Lower lobe of right lung (tissue), 2 donors: ENCODE measurements around the gene SLC39A7. TPM values are rescaled to one million over a fixed set of nuclear protein-coding genes. Genes with fewer than 3 reads are reported as not detected.
A peak's percentile ranks its signal among the peaks of the same experiment; 100 is the strongest.

ENCODE experiments used
- ATAC-seq, 2 donors: fragments of 200-7000 bp; cut with Tn5 transposase; one replicate each; pipeline ENCODE4 v1.9.1; 2020 to 2022; ENCODE audit warnings: mild to moderate bottlenecking in 2 of 2, moderate library complexity in 2 of 2
- DNase-seq: peaks from one replicate; pipeline ENCODE4 v3.0.0-alpha.2; 2020
- H3K27ac ChIP-seq: fragments of 200-600 bp; one replicate; pipeline ENCODE4 v1.8.0; 2022
- H3K27me3 ChIP-seq: fragments of 200-600 bp; one replicate; pipeline ENCODE4 v1.8.0; 2022; ENCODE audit warnings: low read depth
- H3K36me3 ChIP-seq: fragments of 200-600 bp; one replicate; pipeline ENCODE4 v1.8.0; 2022; ENCODE audit warnings: mild to moderate bottlenecking
- H3K4me1 ChIP-seq: fragments of 200-600 bp; one replicate; pipeline ENCODE4 v1.8.0; 2022
- H3K4me3 ChIP-seq: fragments of 200-600 bp; one replicate; pipeline ENCODE4 v1.8.0; 2022; ENCODE audit warnings: mild to moderate bottlenecking
- H3K9me3 ChIP-seq: fragments of 200-600 bp; one replicate; pipeline ENCODE4 v1.8.0; 2022
- intact Hi-C: fragments of 100-400 bp; cut with DNase I; formaldehyde crosslinking; loops from one replicate; pipeline ENCODE4 v1.11.0; 2022
- total RNA-seq: library from RNA; stranded (reverse); fragmentation: NEBNext Ultra II Directional; extraction: Animal tissue kit (Norgen Biotek cat#: 25700); gene quantifications from one replicate; pipeline ENCODE4 v1.2.1, GENCODE V29; 2021
- TF ChIP-seq, protein P1 (sequence below): fragments of 200-600 bp; IDR thresholded peaks from one replicate; pipeline ENCODE4 v1.8.0; 2022; ENCODE audit warnings: antibody characterized with exemption, mild to moderate bottlenecking
- donor health status: DM: no; HTN: yes; CAD: no; lungs with severe emphysema.

The SLC39A7 gene
- total RNA-seq, 1 donor from 2014 or later = 76.0 TPM

DNA sequence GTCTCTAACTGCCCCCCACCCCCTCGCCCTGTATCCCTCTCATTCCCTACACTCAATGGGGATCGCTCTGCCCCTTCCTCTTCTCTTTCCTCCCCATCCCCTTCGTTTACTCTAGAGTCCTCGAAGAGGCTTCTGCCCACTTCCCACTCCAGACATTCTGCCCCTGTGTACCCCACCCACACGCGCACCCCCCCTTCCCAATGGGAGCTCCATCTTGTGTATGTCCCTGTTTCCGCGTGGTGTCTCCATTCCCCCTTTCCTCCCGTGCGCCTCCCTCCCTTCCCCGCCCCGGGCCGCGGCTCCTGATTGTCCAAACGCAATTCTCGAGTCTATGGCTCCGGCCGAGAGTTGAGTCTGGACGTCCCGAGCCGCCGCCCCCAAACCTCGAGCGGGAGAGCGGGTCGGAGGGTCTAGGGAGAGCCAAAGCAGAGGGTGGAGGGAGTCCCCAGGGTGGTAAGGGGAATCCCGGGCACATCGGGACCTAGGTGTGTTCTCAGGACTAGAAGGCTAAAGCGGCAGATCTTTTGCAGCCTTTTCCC is 7.0 kb downstream of the SLC39A7 start:
- Histone ChIP-seq H3K36me3 (peaks cover 29% of the 10 kb centered on the region), H3K4me3 (peak overlapping the region; percentile 83), H3K27ac (peak overlapping the region; percentile 95), H3K27me3 (no peaks in the 10 kb centered on the region), H3K9me3 (no peaks in the 10 kb centered on the region), H3K4me1 (peaks cover 40% of the 10 kb centered on the region)
- TF ChIP-seq, protein P1, sequence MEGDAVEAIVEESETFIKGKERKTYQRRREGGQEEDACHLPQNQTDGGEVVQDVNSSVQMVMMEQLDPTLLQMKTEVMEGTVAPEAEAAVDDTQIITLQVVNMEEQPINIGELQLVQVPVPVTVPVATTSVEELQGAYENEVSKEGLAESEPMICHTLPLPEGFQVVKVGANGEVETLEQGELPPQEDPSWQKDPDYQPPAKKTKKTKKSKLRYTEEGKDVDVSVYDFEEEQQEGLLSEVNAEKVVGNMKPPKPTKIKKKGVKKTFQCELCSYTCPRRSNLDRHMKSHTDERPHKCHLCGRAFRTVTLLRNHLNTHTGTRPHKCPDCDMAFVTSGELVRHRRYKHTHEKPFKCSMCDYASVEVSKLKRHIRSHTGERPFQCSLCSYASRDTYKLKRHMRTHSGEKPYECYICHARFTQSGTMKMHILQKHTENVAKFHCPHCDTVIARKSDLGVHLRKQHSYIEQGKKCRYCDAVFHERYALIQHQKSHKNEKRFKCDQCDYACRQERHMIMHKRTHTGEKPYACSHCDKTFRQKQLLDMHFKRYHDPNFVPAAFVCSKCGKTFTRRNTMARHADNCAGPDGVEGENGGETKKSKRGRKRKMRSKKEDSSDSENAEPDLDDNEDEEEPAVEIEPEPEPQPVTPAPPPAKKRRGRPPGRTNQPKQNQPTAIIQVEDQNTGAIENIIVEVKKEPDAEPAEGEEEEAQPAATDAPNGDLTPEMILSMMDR = no peak
- peak; percentile 65 for DNase-seq
- intact Hi-C loops = no loop called here
- peak; percentile 4 to 49 for ATAC-seq

DNA sequence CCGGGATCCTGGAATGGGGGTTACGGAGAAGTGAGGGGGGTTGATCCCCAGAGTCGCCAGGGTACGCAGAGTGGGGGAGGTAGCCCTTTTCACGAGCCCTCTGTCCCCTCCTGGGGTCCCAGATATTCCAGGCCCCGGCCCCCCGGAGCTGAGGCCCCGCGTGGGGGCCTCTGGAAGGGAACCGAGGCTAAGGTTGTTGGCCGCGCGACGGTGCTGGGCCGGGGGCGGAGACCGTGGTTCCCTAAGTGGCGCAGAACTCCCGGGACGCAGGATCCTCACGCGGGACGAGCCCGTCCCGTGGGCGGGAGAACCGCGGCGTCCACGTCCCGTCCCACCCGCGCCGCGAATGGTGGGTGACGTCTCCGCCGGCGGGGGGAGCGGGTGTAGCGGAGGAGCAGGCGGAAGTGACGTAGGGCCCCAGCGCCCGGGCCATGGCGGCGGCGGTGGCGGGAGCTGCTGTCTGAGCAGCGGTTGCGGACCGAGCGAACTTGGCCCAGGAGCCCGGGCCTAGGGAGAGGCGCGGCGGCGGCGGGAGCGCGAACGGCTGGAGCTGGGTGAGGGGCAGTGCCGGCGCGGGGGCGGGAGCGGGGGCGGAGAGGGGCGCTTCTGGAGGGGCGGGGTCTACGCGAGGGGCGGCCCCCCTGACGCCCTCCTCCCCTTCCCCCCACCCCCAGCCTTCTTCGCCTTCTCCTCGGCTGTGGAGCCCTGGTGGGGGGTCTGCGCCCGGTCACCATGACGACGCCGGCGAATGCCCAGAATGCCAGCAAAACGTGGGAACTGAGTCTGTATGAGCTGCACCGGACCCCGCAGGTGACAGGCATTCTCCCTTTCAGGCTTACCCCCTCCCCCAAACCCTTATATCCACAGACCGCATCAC is 7.7 kb downstream of the SLC39A7 start, which contains the start of gene RING1:
TSS of gene RING1 (plus strand) at position 410 of the 877 bp plus-strand sequence. CDS start at position 733, 323 bp downstream.
- intact Hi-C loops = no loop called here
- peak; percentile 89 to 90 for ATAC-seq

DNA sequence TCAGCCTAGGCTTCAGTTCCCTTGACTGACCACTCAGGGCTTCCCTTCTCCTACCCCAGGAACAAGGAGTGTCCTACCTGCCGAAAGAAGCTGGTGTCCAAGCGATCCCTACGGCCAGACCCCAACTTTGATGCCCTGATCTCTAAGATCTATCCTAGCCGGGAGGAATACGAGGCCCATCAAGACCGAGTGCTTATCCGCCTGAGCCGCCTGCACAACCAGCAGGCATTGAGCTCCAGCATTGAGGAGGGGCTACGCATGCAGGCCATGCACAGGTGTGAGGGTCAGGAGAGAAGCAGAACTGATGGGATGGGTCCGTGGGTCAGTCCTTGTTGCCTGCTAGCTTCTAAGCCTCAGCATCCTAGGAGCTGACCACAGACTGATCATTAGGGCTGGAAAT is 9.2 kb downstream of the SLC39A7 start:
- intact Hi-C loops = no loop called here
- ATAC-seq (no peak), DNase-seq (no peak)
- Histone ChIP-seq H3K4me3 (no peak overlapping the region), H3K9me3 (no peaks in the 10 kb centered on the region), H3K4me1 (peaks cover 35% of the 10 kb centered on the region), H3K27me3 (peaks cover 6% of the 10 kb centered on the region), H3K36me3 (peaks cover 17% of the 10 kb centered on the region), H3K27ac (no peak overlapping the region)
- TF ChIP-seq, protein P1 = no peak

More for the DNA sequence above, 7.7 kb downstream of the SLC39A7 start, which contains the start of gene RING1:
- TF ChIP-seq, protein P1 = no peak
- Histone ChIP-seq H3K4me3 (peak within 1 kb of the TSS; percentile 83), H3K36me3 (peaks cover 22% of the 10 kb centered on the region), H3K27ac (peak within 1 kb of the TSS; percentile 95), H3K9me3 (no peaks in the 10 kb centered on the region), H3K4me1 (peaks cover 41% of the 10 kb centered on the region), H3K27me3 (peaks cover 4% of the 10 kb centered on the region)
- peak; percentile 94 for DNase-seq

DNA sequence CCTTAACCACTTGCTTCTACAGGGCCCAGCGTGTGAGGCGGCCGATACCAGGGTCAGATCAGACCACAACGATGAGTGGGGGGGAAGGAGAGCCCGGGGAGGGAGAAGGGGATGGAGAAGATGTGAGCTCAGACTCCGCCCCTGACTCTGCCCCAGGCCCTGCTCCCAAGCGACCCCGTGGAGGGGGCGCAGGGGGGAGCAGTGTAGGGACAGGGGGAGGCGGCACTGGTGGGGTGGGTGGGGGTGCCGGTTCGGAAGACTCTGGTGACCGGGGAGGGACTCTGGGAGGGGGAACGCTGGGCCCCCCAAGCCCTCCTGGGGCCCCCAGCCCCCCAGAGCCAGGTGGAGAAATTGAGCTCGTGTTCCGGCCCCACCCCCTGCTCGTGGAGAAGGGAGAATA is 10.5 kb downstream of the SLC39A7 start:
- H3K9me3 ChIP-seq = no peaks in the 10 kb centered on the region
- no peak overlapping the region for H3K27ac ChIP-seq
- peaks cover 17% of the 10 kb centered on the region for H3K36me3 ChIP-seq
- H3K4me1 ChIP-seq = peaks cover 27% of the 10 kb centered on the region
- H3K4me3 ChIP-seq = no peak overlapping the region
- DNase-seq (no peak), ATAC-seq (no peak)
- TF ChIP-seq, protein P1 = no peak
- intact Hi-C loops = no loop called here
- H3K27me3 ChIP-seq = peaks cover 6% of the 10 kb centered on the region

DNA sequence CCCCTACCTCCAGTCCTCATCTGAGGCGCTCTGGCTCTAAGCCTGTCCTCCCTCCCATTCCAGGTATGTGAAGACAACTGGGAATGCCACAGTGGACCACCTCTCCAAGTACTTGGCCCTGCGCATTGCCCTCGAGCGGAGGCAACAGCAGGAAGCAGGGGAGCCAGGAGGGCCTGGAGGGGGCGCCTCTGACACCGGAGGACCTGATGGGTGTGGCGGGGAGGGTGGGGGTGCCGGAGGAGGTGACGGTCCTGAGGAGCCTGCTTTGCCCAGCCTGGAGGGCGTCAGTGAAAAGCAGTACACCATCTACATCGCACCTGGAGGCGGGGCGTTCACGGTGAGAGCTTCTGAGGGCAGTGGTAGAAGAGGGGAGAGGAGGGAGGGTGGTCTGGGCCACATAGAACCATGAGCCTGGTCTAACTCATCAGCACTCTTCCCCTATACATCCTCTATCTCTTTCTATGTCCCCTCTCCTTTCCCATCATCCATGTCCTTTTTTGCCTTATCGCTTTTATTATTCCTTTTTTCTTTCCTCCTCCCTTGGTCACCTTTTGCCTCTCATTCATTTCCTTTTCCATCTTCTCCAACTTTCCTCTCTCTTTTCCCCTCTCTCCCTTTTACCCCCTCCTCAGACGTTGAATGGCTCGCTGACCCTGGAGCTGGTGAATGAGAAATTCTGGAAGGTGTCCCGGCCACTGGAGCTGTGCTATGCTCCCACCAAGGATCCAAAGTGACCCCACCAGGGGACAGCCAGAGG is 11.2 kb downstream of the SLC39A7 start:
- peaks cover 6% of the 10 kb centered on the region for H3K27me3 ChIP-seq
- DNase-seq (no peak), ATAC-seq (no peak)
- peaks cover 27% of the 10 kb centered on the region for H3K4me1 ChIP-seq
- intact Hi-C loops = no loop called here
- no peaks in the 10 kb centered on the region for H3K9me3 ChIP-seq
- TF ChIP-seq, protein P1 = no peak
- H3K27ac ChIP-seq = no peak overlapping the region
- H3K36me3 ChIP-seq = peaks cover 17% of the 10 kb centered on the region
- H3K4me3 ChIP-seq = no peak overlapping the region
